ENCODE results near the gene EMC9. TPM values are rescaled to one million over a fixed set of nuclear protein-coding genes. Genes with fewer than 3 reads are reported as not detected.

EMC9 gene
- total RNA-seq, 4 donors from 2014 or later = 6.2 to 21.2 (median 10.9) TPM; not detected in 1

GRCh38 chr14:24137529-24138395 lies 3.6 kb downstream of the EMC9 start:
- intact Hi-C loops (cut with DNase I; ENCODE audit: low total_unique reads) = no loop called here
- Histone ChIP-seq H3K4me3 (no peak overlapping the region), H3K27me3 (no peaks in the 10 kb centered on the region), H3K4me1 (peaks cover 4 to 7% of the 10 kb centered on the region in 2 donors), H3K27ac (peak overlapping the region; percentile 90 to 95), H3K9me3 (no peaks in the 10 kb centered on the region), H3K36me3 (no peaks in the 10 kb centered on the region)
- DNase-seq = no peak
- TF ChIP-seq POLR2A (IDR thresholded peaks at IDR 0.05) (no peak), CTCF (IDR thresholded peaks at IDR 0.05) (no peak)

- H3K27me3 ChIP-seq = no peaks in the 10 kb centered on the region
- intact Hi-C loops (cut with DNase I; ENCODE audit: low total_unique reads) = no loop called here
- no peak for TF ChIP-seq POLR2A (IDR thresholded peaks at IDR 0.05)
- no peak for TF ChIP-seq CTCF (IDR thresholded peaks at IDR 0.05)
- no peaks in the 10 kb centered on the region for H3K36me3 ChIP-seq
- peaks cover 4 to 7% of the 10 kb centered on the region in 2 donors for H3K4me1 ChIP-seq
- H3K4me3 ChIP-seq = peak overlapping the region; percentile 84 to 97
- no peaks in the 10 kb centered on the region for H3K9me3 ChIP-seq
- peak overlapping the region; percentile 90 to 95 for H3K27ac ChIP-seq
- no peak for DNase-seq
These were observed 4.5 kb downstream of the EMC9 start for GRCh38 chr14:24136684-24137528.

GRCh38 chr14:24135834-24136683 lies 5.3 kb downstream of the EMC9 start, which contains the start of gene PSME1:
PSME1 (plus strand) TSS chr14:24136194; CDS start chr14:24136263, 69 bp downstream.
- H3K27me3 ChIP-seq = no peaks in the 10 kb centered on the region
- H3K27ac ChIP-seq = peak within 1 kb of the TSS; percentile 90 to 95
- intact Hi-C loops (cut with DNase I; ENCODE audit: low total_unique reads) = no loop called here
- H3K36me3 ChIP-seq = no peaks in the 10 kb centered on the region
- peaks cover 4 to 7% of the 10 kb centered on the region in 2 donors for H3K4me1 ChIP-seq
- DNase-seq = peak; percentile 93 to 95
- TF ChIP-seq CTCF (IDR thresholded peaks at IDR 0.05) = peak in 1 of 4 experiments; percentile 6
- TF ChIP-seq POLR2A (IDR thresholded peaks at IDR 0.05) = peak; percentile 24 to 81
- peak within 1 kb of the TSS; percentile 84 to 97 for H3K4me3 ChIP-seq
- no peaks in the 10 kb centered on the region for H3K9me3 ChIP-seq

- peaks cover 4 to 7% of the 10 kb centered on the region in 2 donors for H3K4me1 ChIP-seq
- intact Hi-C loops (cut with DNase I; ENCODE audit: low total_unique reads) = no loop called here
- H3K4me3 ChIP-seq = peak overlapping the region; percentile 84 to 97
- H3K27ac ChIP-seq = peak overlapping the region; percentile 90 to 95
- H3K27me3 ChIP-seq = no peaks in the 10 kb centered on the region
- H3K36me3 ChIP-seq = no peaks in the 10 kb centered on the region
- no peak for DNase-seq
- no peak for TF ChIP-seq CTCF (IDR thresholded peaks at IDR 0.05)
- no peak for TF ChIP-seq POLR2A (IDR thresholded peaks at IDR 0.05)
- no peaks in the 10 kb centered on the region for H3K9me3 ChIP-seq
These were observed 5.9 kb downstream of the EMC9 start for GRCh38 chr14:24135584-24135833.

All from uterus (tissue), 4 donors.